H1 (cell line): Measurements from ENCODE around the gene LYPD6B. TPM values are rescaled to one million over a fixed set of nuclear protein-coding genes. Genes with fewer than 3 reads are reported as not detected.
A peak's percentile ranks its signal among the peaks of the same experiment; 100 is the strongest.

Source experiments
- CTCF ChIA-PET: fragments of 300-600 bp; sonication (Branson Sonifier 250); formaldehyde crosslinking; loops from one replicate; lab custom pipeline; 2021; ENCODE audit not compliant: partially characterized antibody; lab: Charles Lee
- POLR2A ChIA-PET: fragments of 300-600 bp; sonication (Branson Sonifier 250); formaldehyde crosslinking; loops from one replicate; lab custom pipeline; 2021; ENCODE audit warnings: inconsistent platforms; ENCODE audit not compliant: partially characterized antibody; lab: Charles Lee
- DNase-seq, 2 experiments: peaks; one replicate each; pipeline versions ENCODE4 v3.0.0 to v3.0.0-alpha.2; 2010 to 2022; ENCODE audit warnings: low spot score in 2 of 2, low read depth in 1 of 2, mixed read lengths in 1 of 2
- FAIRE-seq: peaks from 2 replicates; lab custom pipeline; 2011; peaks lifted over from hg19 to GRCh38; lab: Jason Lieb, UNC
- H2AFZ ChIP-seq: 2 replicates; pipeline ENCODE4 v1.8.1; 2012; ENCODE audit warnings: low read length, inconsistent platforms
- H2AK5ac ChIP-seq: 2 replicates; pipeline ENCODE4 v1.6.1; 2013; ENCODE audit warnings: low read depth, low read length
- H2BK120ac ChIP-seq: replicated peaks from 2 replicates; pipeline ENCODE3; 2013; ENCODE audit warnings: low read depth, low read length, inconsistent platforms
- H2BK12ac ChIP-seq: 2 replicates; pipeline ENCODE4 v1.6.1; 2013; ENCODE audit warnings: low read depth, low read length
- H2BK15ac ChIP-seq: 2 replicates; pipeline ENCODE4 v1.6.1; 2013; ENCODE audit warnings: low read length
- H2BK20ac ChIP-seq: 2 replicates; pipeline ENCODE4 v1.6.1; 2013; ENCODE audit warnings: low read length
- H2BK5ac ChIP-seq: 2 replicates; pipeline ENCODE4 v1.6.1; 2013; ENCODE audit warnings: low read depth, low read length
- H3K14ac ChIP-seq: 2 replicates; pipeline ENCODE4 v1.6.1; 2013; ENCODE audit warnings: inconsistent platforms; ENCODE audit not compliant: insufficient read length
- H3K18ac ChIP-seq: 2 replicates; pipeline ENCODE4 v1.6.1; 2013; ENCODE audit warnings: low read length; ENCODE audit errors: extremely low read depth
- H3K23ac ChIP-seq: 2 replicates; pipeline ENCODE4 v1.6.1; 2013; ENCODE audit warnings: inconsistent platforms; ENCODE audit not compliant: insufficient read length
- H3K23me2 ChIP-seq: 2 replicates; pipeline ENCODE4 v1.6.1; 2013; ENCODE audit warnings: low read depth, low read length
- H3K27ac ChIP-seq: 2 replicates; pipeline ENCODE4 v1.6.1; 2011; ENCODE audit warnings: low read depth, low read length, inconsistent platforms
- H3K27me3 ChIP-seq, 4 experiments: replicated peaks in 1 of 4; 1 replicate in 1 of 4; 2 replicates in 3 of 4; pipeline versions ENCODE4 v1.6.1 to v1.8.1; 2011 to 2013; ENCODE audit warnings: low read length in 3 of 4, mild to moderate bottlenecking in 3 of 4, inconsistent platforms in 2 of 4, mixed read lengths in 2 of 4, moderate library complexity in 1 of 4; ENCODE audit not compliant: control insufficient read depth in 3 of 4, insufficient read depth in 3 of 4; ENCODE audit errors: extremely low read depth in 1 of 4
- H3K36me3 ChIP-seq, 4 experiments: 2 replicates each; pipeline versions ENCODE4 v1.6.1 to v1.8.1; 2011 to 2013; ENCODE audit warnings: mild to moderate bottlenecking in 4 of 4, low read length in 3 of 4, moderate library complexity in 2 of 4, control low read depth in 1 of 4, inconsistent platforms in 1 of 4; ENCODE audit not compliant: insufficient read depth in 4 of 4, control insufficient read depth in 2 of 4
- H3K4ac ChIP-seq: replicated peaks from 2 replicates; pipeline ENCODE3; 2013; ENCODE audit warnings: low read length, low read depth, mixed read lengths, inconsistent platforms; ENCODE audit not compliant: insufficient read length
- H3K4me1 ChIP-seq, 4 experiments: replicated peaks in 1 of 4; 1 replicate in 1 of 4; 2 replicates in 3 of 4; pipeline versions ENCODE4 v1.6.1 to v1.8.1; 2011 to 2013; ENCODE audit warnings: low read length in 3 of 4, inconsistent platforms in 2 of 4, mixed read lengths in 1 of 4; ENCODE audit not compliant: insufficient read depth in 4 of 4, control insufficient read depth in 3 of 4
- H3K4me2 ChIP-seq, 2 experiments: 2 replicates each; pipeline versions ENCODE4 v1.6.1 to v1.8.1; 2011 to 2013; ENCODE audit warnings: low read depth in 2 of 2, low read length in 2 of 2, control low read depth in 1 of 2, inconsistent platforms in 1 of 2, mild to moderate bottlenecking in 1 of 2; ENCODE audit not compliant: insufficient read depth in 1 of 2
- H3K4me3 ChIP-seq, 4 experiments: fragments of 200-600, 300-600 bp in 1 of 4; sonication (generic), shearing (Covaris generic), sonication (Bioruptor Twin) in 1 of 4; 2 replicates each; pipeline versions ENCODE4 v1.5.1 to v1.8.1; 2011 to 2016; ENCODE audit warnings: low read length in 4 of 4, low read depth in 3 of 4, control low read depth in 2 of 4, inconsistent platforms in 2 of 4, mild to moderate bottlenecking in 2 of 4, mixed read lengths in 1 of 4, moderate library complexity in 1 of 4; ENCODE audit not compliant: insufficient read depth in 2 of 4; ENCODE audit errors: extremely low read depth in 1 of 4
- H3K56ac ChIP-seq: replicated peaks from 2 replicates; pipeline ENCODE3; 2013; ENCODE audit warnings: low read depth, mild to moderate bottlenecking, mixed read lengths, low read length, inconsistent platforms; ENCODE audit not compliant: insufficient read length
- H3K79me1 ChIP-seq: 2 replicates; pipeline ENCODE4 v1.6.1; 2013; ENCODE audit warnings: low read depth, low read length, control low read depth
- H3K79me2 ChIP-seq, 2 experiments: 2 replicates each; pipeline versions ENCODE4 v1.6.1 to v1.8.1; 2012 to 2013; ENCODE audit warnings: low read length in 2 of 2, mild to moderate bottlenecking in 2 of 2, inconsistent platforms in 1 of 2; ENCODE audit not compliant: insufficient read depth in 2 of 2, control insufficient read depth in 1 of 2
- H3K9ac ChIP-seq, 4 experiments: replicated peaks in 1 of 4; 1 replicate in 1 of 4; 2 replicates in 3 of 4; pipeline versions ENCODE4 v1.6.1 to v1.8.1; 2011 to 2013; ENCODE audit warnings: low read depth in 3 of 4, low read length in 3 of 4, control low read depth in 2 of 4, mild to moderate bottlenecking in 2 of 4, moderate library complexity in 2 of 4, inconsistent platforms in 1 of 4; ENCODE audit errors: extremely low read depth in 1 of 4
- H3K9me3 ChIP-seq, 2 experiments: 2 replicates each; pipeline versions ENCODE4 v1.6.1 to v1.8.1; 2012 to 2013; ENCODE audit warnings: mild to moderate bottlenecking in 2 of 2, moderate library complexity in 2 of 2, control low read depth in 1 of 2, inconsistent platforms in 1 of 2, low read depth in 1 of 2, low read length in 1 of 2, mixed read lengths in 1 of 2; ENCODE audit not compliant: insufficient read depth in 2 of 2
- H4K20me1 ChIP-seq, 2 experiments: replicated peaks in 1 of 2; 2 replicates each; pipeline versions ENCODE3 to v1.8.1; 2011 to 2013; ENCODE audit warnings: inconsistent platforms in 2 of 2, low read length in 2 of 2, mild to moderate bottlenecking in 1 of 2; ENCODE audit not compliant: insufficient read depth in 2 of 2, control insufficient read depth in 1 of 2
- H4K5ac ChIP-seq: 2 replicates; pipeline ENCODE4 v1.6.1; 2013; ENCODE audit warnings: low read length, low read depth, mixed read lengths, inconsistent platforms; ENCODE audit not compliant: insufficient read length
- H4K8ac ChIP-seq: 2 replicates; pipeline ENCODE4 v1.8.0; 2013; ENCODE audit warnings: mild to moderate bottlenecking, moderate library complexity, low read length, inconsistent platforms; ENCODE audit not compliant: insufficient read depth; ENCODE audit errors: extremely low read depth
- H4K91ac ChIP-seq: replicated peaks from 2 replicates; pipeline ENCODE3; 2013; ENCODE audit warnings: low read length, mixed read lengths, inconsistent platforms; ENCODE audit not compliant: insufficient read length
- ASH2L ChIP-seq: fragments of 200-600, 300-600 bp; sonication (generic); IDR thresholded peaks from one replicate; pipeline ENCODE4 v1.7.1; 2017; ENCODE audit warnings: low read length
- ATF3 ChIP-seq: IDR thresholded peaks from 2 replicates; pipeline ENCODE4 v1.6.1; 2011; ENCODE audit warnings: low read depth, mild to moderate bottlenecking, low read length; ENCODE audit not compliant: insufficient read depth
- BACH1 ChIP-seq: IDR thresholded peaks from 2 replicates; pipeline ENCODE4 v1.6.1; 2012; ENCODE audit warnings: low read length, improper control_type of control experiment
- EGR1 ChIP-seq: IDR thresholded peaks from 2 replicates; pipeline ENCODE4 v1.6.1; 2011; ENCODE audit warnings: low read depth, low read length, borderline replicate concordance
- HDAC6 ChIP-seq: IDR thresholded peaks from one replicate; pipeline ENCODE4 v1.7.1; 2012; ENCODE audit warnings: low read depth, mild to moderate bottlenecking, inconsistent platforms, low read length, moderate library complexity
- KDM4A ChIP-seq: IDR thresholded peaks from one replicate; pipeline ENCODE4 v1.7.1; 2012; ENCODE audit warnings: low read depth, mild to moderate bottlenecking, moderate library complexity, low read length, inconsistent platforms; ENCODE audit not compliant: severe bottlenecking
- KDM5A ChIP-seq: fragments of 200-600 bp; IDR thresholded peaks from 2 replicates; pipeline ENCODE4 v1.7.1; 2012; ENCODE audit warnings: mild to moderate bottlenecking, low read length, inconsistent platforms, mixed read lengths
- MAX ChIP-seq: IDR thresholded peaks from 2 replicates; pipeline ENCODE4 v1.6.1; 2012; ENCODE audit warnings: inconsistent platforms
- RBBP5 ChIP-seq: IDR thresholded peaks from 2 replicates; pipeline ENCODE4 v1.7.1; 2012; ENCODE audit warnings: low read depth, mild to moderate bottlenecking, inconsistent platforms, low read length, moderate library complexity, borderline replicate concordance
- RXRA ChIP-seq: IDR thresholded peaks from 2 replicates; pipeline ENCODE4 v1.6.1; 2011; ENCODE audit warnings: low read depth, mild to moderate bottlenecking, low read length, moderate library complexity; ENCODE audit not compliant: insufficient read depth
- TAF7 ChIP-seq: optimal IDR thresholded peaks from 2 replicates; pipeline ENCODE3; 2011; ENCODE audit warnings: low read depth, mild to moderate bottlenecking, inconsistent platforms, low read length, moderate library complexity, borderline replicate concordance
- TBP ChIP-seq: IDR thresholded peaks from 2 replicates; pipeline ENCODE4 v1.6.1; 2011; ENCODE audit warnings: low read depth, low read length, improper control_type of control experiment
- ZNF274 ChIP-seq: IDR thresholded peaks from 2 replicates; pipeline ENCODE4 v1.7.0; 2012; ENCODE audit warnings: low read length, borderline replicate concordance; ENCODE audit errors: extremely low read depth
- WGBS, 2 experiments: shearing (Covaris generic) in 1 of 2; methylation state at CpG; one replicate each; pipeline versions ENCODE4 v1.1.6 to v1.1.7; 2013 to 2015; ENCODE audit warnings: low lambda C conversion rate in 2 of 2, mixed read lengths in 2 of 2, inconsistent platforms in 1 of 2, low coverage in 1 of 2, missing lambda C conversion rate in 1 of 2; ENCODE audit not compliant: insufficient replicate concordance in 2 of 2, insufficient coverage in 1 of 2, insufficient read length in 1 of 2; ENCODE audit errors: extremely low coverage in 1 of 2, missing lambda C conversion rate in 1 of 2; 5-methylcytosine and 5-hydroxymethylcytosine counted together
- polyA plus RNA-seq, 7 experiments: library from polyadenylated mRNA; depleted of rRNA in 3 of 7; stranded (reverse) in 5 of 7; unstranded in 2 of 7; fragments of >200 nt in 5 of 7; fragments of 200-250 nt in 2 of 7; gene quantifications; 1 replicate in 5 of 7; 2 replicates in 1 of 7; 4 replicates in 1 of 7; pipeline versions ENCODE4 v1.2.1 to v1.2.3, GENCODE V29; 2011 to 2013; ENCODE audit warnings: missing spikeins in 2 of 7, mixed read lengths in 2 of 7
- total RNA-seq: library from RNA; stranded (reverse); fragmentation: NEBNext Ultra II Directional; extraction: Animal tissue kit (Norgen Biotek cat#: 25700); gene quantifications from 2 replicates; pipeline ENCODE4 v1.2.1, GENCODE V29; 2021

LYPD6B gene
- total and polyA plus RNA-seq, 2 of the 8 experiments (the other 6 are each of a cell fraction or from before 2014, with no cell fraction given), result 2.2 to 3.5 TPM

GRCh38 chr2:149021761-149022160 lies 16.7 kb upstream of the LYPD6B start:
- H3K36me3 ChIP-seq, result peaks cover 2 to 6% (median 3%) of the 10 kb centered on the region in 4 experiments; a peak in 3 of 8 replicates
- H3K4ac ChIP-seq, result no peak overlapping the region
- no peak overlapping the region for H2BK15ac ChIP-seq
- no peak overlapping the region for H2BK5ac ChIP-seq
- no peak overlapping the region for H2AK5ac ChIP-seq
- no peak overlapping the region for H3K56ac ChIP-seq
- H3K4me2 ChIP-seq, result no peak overlapping the region
- no peak overlapping the region for H4K5ac ChIP-seq
- no peak overlapping the region for H2BK120ac ChIP-seq
- no peak overlapping the region for H3K4me3 ChIP-seq
- no peaks in the 10 kb centered on the region for H3K27me3 ChIP-seq
- H4K8ac ChIP-seq, result no peak overlapping the region
- H3K79me2 ChIP-seq, result no peaks in the 10 kb centered on the region
- no peak overlapping the region for H3K23ac ChIP-seq
- TF ChIP-seq KDM5A (no peak), HDAC6 (no peak), TBP (no peak), EGR1 (no peak), ASH2L (no peak), MAX (no peak), ZNF274 (no peak), RXRA (no peak), TAF7 (no peak), ATF3 (no peak), RBBP5 (no peak), KDM4A (no peak), BACH1 (no peak)
- no peak overlapping the region for H4K91ac ChIP-seq
- H2BK12ac ChIP-seq, result no peak overlapping the region
- H3K9me3 ChIP-seq, result no peaks in the 10 kb centered on the region
- no peak overlapping the region for H2BK20ac ChIP-seq
- no peaks in the 10 kb centered on the region for H3K4me1 ChIP-seq
- 98% methylated on average over 6 of the region's 6 CpGs; no CpG with 5 or more reads in 1 of the 2 experiments for WGBS, 2 experiments
- no peak overlapping the region for H2AFZ ChIP-seq
- DNase-seq (peak in 1 of 2 experiments; percentile 33), FAIRE-seq (no peak)
- H3K9ac ChIP-seq, result no peak overlapping the region
- H3K14ac ChIP-seq, result no peak overlapping the region
- no peak overlapping the region for H3K18ac ChIP-seq
- no peaks in the 10 kb centered on the region for H3K79me1 ChIP-seq
- H4K20me1 ChIP-seq, result no peaks in the 10 kb centered on the region
- no peak overlapping the region for H3K27ac ChIP-seq
- POLR2A ChIA-PET, result no interaction called here
- CTCF ChIA-PET, result interaction anchor here (0.6 to 22.0 kb wide), 2 partner anchors 8 to 771 kb away, joined by 3 to 277 read pairs; no protein-coding TSS in a partner anchor
- no peaks in the 10 kb centered on the region for H3K23me2 ChIP-seq
